WTC11 (cell line): Measurements from ENCODE around the gene KRTAP10-2. TPM values are rescaled to one million over a fixed set of nuclear protein-coding genes. Genes with fewer than 3 reads are reported as not detected.
A peak's percentile ranks its signal among the peaks of the same experiment; 100 is the strongest.

Experiments
- ATAC-seq: fragments of 200-7000 bp; cut with Tn5 transposase; 2 replicates; pipeline ENCODE4 v1.10.0; 2021; ENCODE audit warnings: mild to moderate bottlenecking, moderate library complexity
- CTCF ChIA-PET: fragments of 300-600 bp; sonication (Branson Sonifier 250); formaldehyde crosslinking; loops from one replicate; lab custom pipeline; 2021; ENCODE audit warnings: antibody characterized with exemption; lab: Charles Lee
- POLR2A ChIA-PET: fragments of 350-600 bp; sonication (Branson Sonifier 250); formaldehyde crosslinking; loops from one replicate; lab custom pipeline; 2021; ENCODE audit warnings: antibody characterized with exemption; lab: Charles Lee
- DNase-seq: peaks from one replicate; pipeline ENCODE4 v3.0.0; 2021; ENCODE audit warnings: low spot score
- H3K27ac Mint-ChIP-seq: 2 replicates; pipeline ENCODE4 v1.8.0; 2021; ENCODE audit warnings: mixed read lengths
- H3K27me3 Mint-ChIP-seq: 2 replicates; pipeline ENCODE4 v1.8.0; 2021; ENCODE audit warnings: low read depth, mild to moderate bottlenecking, moderate library complexity, mixed read lengths
- H3K36me3 Mint-ChIP-seq: 2 replicates; pipeline ENCODE4 v1.8.0; 2021; ENCODE audit warnings: mixed read lengths
- H3K4me1 Mint-ChIP-seq: 2 replicates; pipeline ENCODE4 v1.8.0; 2022; ENCODE audit warnings: mixed read lengths
- H3K4me3 Mint-ChIP-seq: 2 replicates; pipeline ENCODE4 v1.8.0; 2021; ENCODE audit warnings: mild to moderate bottlenecking, moderate library complexity, mixed read lengths
- H3K9me3 Mint-ChIP-seq: 2 replicates; pipeline ENCODE4 v1.8.0; 2021; ENCODE audit warnings: mixed read lengths
- ETV6 ChIP-seq: sonication (generic); formaldehyde crosslinking; IDR thresholded peaks from 2 replicates; pipeline ENCODE4 v1.8.1; 2022; ENCODE audit warnings: mild to moderate bottlenecking, missing genetic modification reagents
- FOXK1 ChIP-seq: sonication (generic); formaldehyde crosslinking; IDR thresholded peaks from 2 replicates; pipeline ENCODE4 v1.8.0; 2022; ENCODE audit warnings: mild to moderate bottlenecking, moderate library complexity, missing genetic modification reagents
- HMGA2 ChIP-seq: fragments of 250-450 bp; sonication (Bioruptor Pico); IDR thresholded peaks from 2 replicates; pipeline ENCODE4 v1.4.0; 2021; ENCODE audit warnings: mild to moderate bottlenecking, moderate library complexity
- JUN ChIP-seq: sonication (generic); formaldehyde crosslinking; IDR thresholded peaks from 2 replicates; pipeline ENCODE4 v1.8.0; 2023; ENCODE audit warnings: mild to moderate bottlenecking, missing genetic modification reagents
- KAT7 ChIP-seq: sonication (generic); formaldehyde crosslinking; IDR thresholded peaks from 2 replicates; pipeline ENCODE4 v1.8.1; 2023; ENCODE audit warnings: missing genetic modification reagents, mild to moderate bottlenecking, borderline replicate concordance
- MYBL2 ChIP-seq: sonication (generic); formaldehyde crosslinking; IDR thresholded peaks from 2 replicates; pipeline ENCODE4 v1.8.1; 2023; ENCODE audit warnings: mild to moderate bottlenecking, moderate library complexity, missing genetic modification reagents
- PRRX2 ChIP-seq: fragments of 250-450 bp; sonication (Bioruptor Pico); IDR thresholded peaks from 2 replicates; pipeline ENCODE4 v1.8.0; 2021; ENCODE audit warnings: mild to moderate bottlenecking
- TP53 ChIP-seq: sonication (generic); formaldehyde crosslinking; IDR thresholded peaks from 2 replicates; pipeline ENCODE4 v1.8.1; 2023; ENCODE audit warnings: mild to moderate bottlenecking, missing genetic modification reagents
- ZNF121 ChIP-seq: sonication (generic); formaldehyde crosslinking; IDR thresholded peaks from 2 replicates; pipeline ENCODE4 v1.8.0; 2023; ENCODE audit warnings: missing genetic modification reagents
- total RNA-seq: library from RNA; stranded (reverse); gene quantifications from 3 replicates; pipeline ENCODE4 v1.2.3, GENCODE V29; 2021
- TF ChIP-seq, protein P1 (sequence below): sonication (generic); formaldehyde crosslinking; IDR thresholded peaks from 2 replicates; pipeline ENCODE4 v1.8.0; 2022; ENCODE audit warnings: mild to moderate bottlenecking, missing genetic modification reagents
- TF ChIP-seq, protein P2 (sequence below): sonication (generic); formaldehyde crosslinking; IDR thresholded peaks from 2 replicates; pipeline ENCODE4 v1.8.0; 2023; ENCODE audit warnings: missing genetic modification reagents, mild to moderate bottlenecking, borderline replicate concordance
- TF ChIP-seq, protein P3 (sequence below): sonication (generic); formaldehyde crosslinking; IDR thresholded peaks from 2 replicates; pipeline ENCODE4 v1.8.1; 2022; ENCODE audit warnings: mild to moderate bottlenecking, missing genetic modification reagents, moderate library complexity, borderline replicate concordance
- TF ChIP-seq, protein P4 (sequence below): fragments of 250-450 bp; sonication (Bioruptor Pico); IDR thresholded peaks from 2 replicates; pipeline ENCODE4 v1.9.0; 2021; ENCODE audit warnings: mild to moderate bottlenecking, borderline replicate concordance
- TF ChIP-seq, protein P5 (sequence below): sonication (generic); formaldehyde crosslinking; IDR thresholded peaks from 2 replicates; pipeline ENCODE4 v1.8.1; 2023; ENCODE audit warnings: mild to moderate bottlenecking, missing genetic modification reagents, moderate library complexity

Gene KRTAP10-2
- total RNA-seq, 1 experiment from 2014 or later = not detected

DNA sequence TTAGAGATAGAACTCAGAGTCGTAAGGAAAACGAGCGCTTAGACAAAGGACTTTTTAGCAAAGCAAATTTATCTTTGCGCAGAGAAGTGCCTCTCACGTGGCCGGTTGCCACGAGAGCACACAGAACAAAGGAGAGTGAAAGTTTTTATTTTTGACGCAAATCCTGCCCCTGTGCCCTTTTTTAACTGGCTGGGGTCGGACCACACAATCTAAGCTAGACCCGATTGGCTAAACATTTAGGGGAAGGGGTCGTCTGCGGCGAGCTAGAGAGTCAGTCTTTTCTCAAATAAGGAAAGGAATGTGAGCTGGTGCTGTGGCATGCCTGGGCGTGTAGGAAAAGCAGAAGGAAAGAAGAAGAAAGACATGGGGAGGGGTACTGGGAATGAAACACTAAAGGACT, 2.4 kb downstream of the KRTAP10-2 start:
- no peak overlapping the region for H3K4me3 Mint-ChIP-seq
- DNase-seq = no peak
- H3K27me3 Mint-ChIP-seq = peaks cover 5% of the 10 kb centered on the region; the same call in 1 of the 2 replicates
- H3K4me1 Mint-ChIP-seq = peaks cover 51% of the 10 kb centered on the region
- H3K27ac Mint-ChIP-seq = peak overlapping the region; percentile 92
- peak; percentile 75 for ATAC-seq
- peaks cover 8% of the 10 kb centered on the region for H3K36me3 Mint-ChIP-seq
- POLR2A ChIA-PET = no interaction called here
- peaks cover 20% of the 10 kb centered on the region for H3K9me3 Mint-ChIP-seq
- CTCF ChIA-PET = interaction anchor here (1.2 to 1.3 kb wide), 3 partner anchors 31 to 244 kb away, joined by 3 to 7 read pairs (median 6); partner anchors contain the start of gene KRTAP10-5
- TF ChIP-seq, protein P1, sequence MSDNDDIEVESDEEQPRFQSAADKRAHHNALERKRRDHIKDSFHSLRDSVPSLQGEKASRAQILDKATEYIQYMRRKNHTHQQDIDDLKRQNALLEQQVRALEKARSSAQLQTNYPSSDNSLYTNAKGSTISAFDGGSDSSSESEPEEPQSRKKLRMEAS = 0 out of 2 replicates have a peak, but pooled peaks have one; percentile 36
- TF ChIP-seq HMGA2 = no peak
- TF ChIP-seq, all 79 proteins: peak for 1

DNA sequence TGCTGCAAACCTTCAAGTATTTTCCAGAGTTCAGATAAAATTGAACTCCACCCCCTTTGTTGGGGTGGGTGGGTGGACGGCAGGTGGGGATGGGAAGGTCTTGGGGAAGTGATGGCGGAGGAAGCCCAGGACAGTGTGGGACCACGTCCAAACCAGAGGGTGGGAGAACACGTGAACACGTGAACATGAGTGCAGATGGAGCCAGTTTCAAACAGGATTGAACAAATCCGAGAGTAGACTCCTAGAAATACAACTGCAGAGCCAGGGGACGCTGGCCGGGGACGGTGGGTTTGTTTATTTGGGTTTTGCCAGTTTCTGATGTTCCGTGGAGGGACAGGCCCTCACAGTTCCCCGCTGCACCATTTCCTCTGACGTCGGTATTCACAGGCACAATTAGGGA, 2.9 kb downstream of the KRTAP10-2 start:
- DNase-seq = no peak
- CTCF ChIA-PET = interaction anchor here (1.3 kb wide), 1 partner anchor 245 kb away, joined by 7 read pairs; no protein-coding TSS in a partner anchor
- H3K27ac Mint-ChIP-seq = peak overlapping the region; percentile 92
- peak overlapping the region; percentile 14; the same call in 1 of the 2 replicates for H3K4me3 Mint-ChIP-seq
- H3K27me3 Mint-ChIP-seq = peaks cover 5% of the 10 kb centered on the region; the same call in 1 of the 2 replicates
- H3K4me1 Mint-ChIP-seq = peaks cover 51% of the 10 kb centered on the region
- TF ChIP-seq, protein P1 = no peak
- TF ChIP-seq KAT7 (CRISPR knock-in tag) (no peak), ZNF121 (CRISPR knock-in tag) (no peak), TP53 (CRISPR knock-in tag) (no peak), JUN (CRISPR knock-in tag) (no peak), MYBL2 (CRISPR knock-in tag) (no peak), ETV6 (no peak), FOXK1 (CRISPR knock-in tag) (no peak), PRRX2 (CRISPR knock-in tag) (no peak)
- TF ChIP-seq, protein P2, sequence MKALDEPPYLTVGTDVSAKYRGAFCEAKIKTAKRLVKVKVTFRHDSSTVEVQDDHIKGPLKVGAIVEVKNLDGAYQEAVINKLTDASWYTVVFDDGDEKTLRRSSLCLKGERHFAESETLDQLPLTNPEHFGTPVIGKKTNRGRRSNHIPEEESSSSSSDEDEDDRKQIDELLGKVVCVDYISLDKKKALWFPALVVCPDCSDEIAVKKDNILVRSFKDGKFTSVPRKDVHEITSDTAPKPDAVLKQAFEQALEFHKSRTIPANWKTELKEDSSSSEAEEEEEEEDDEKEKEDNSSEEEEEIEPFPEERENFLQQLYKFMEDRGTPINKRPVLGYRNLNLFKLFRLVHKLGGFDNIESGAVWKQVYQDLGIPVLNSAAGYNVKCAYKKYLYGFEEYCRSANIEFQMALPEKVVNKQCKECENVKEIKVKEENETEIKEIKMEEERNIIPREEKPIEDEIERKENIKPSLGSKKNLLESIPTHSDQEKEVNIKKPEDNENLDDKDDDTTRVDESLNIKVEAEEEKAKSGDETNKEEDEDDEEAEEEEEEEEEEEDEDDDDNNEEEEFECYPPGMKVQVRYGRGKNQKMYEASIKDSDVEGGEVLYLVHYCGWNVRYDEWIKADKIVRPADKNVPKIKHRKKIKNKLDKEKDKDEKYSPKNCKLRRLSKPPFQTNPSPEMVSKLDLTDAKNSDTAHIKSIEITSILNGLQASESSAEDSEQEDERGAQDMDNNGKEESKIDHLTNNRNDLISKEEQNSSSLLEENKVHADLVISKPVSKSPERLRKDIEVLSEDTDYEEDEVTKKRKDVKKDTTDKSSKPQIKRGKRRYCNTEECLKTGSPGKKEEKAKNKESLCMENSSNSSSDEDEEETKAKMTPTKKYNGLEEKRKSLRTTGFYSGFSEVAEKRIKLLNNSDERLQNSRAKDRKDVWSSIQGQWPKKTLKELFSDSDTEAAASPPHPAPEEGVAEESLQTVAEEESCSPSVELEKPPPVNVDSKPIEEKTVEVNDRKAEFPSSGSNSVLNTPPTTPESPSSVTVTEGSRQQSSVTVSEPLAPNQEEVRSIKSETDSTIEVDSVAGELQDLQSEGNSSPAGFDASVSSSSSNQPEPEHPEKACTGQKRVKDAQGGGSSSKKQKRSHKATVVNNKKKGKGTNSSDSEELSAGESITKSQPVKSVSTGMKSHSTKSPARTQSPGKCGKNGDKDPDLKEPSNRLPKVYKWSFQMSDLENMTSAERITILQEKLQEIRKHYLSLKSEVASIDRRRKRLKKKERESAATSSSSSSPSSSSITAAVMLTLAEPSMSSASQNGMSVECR (CRISPR knock-in tag) = no peak
- TF ChIP-seq, protein P3, sequence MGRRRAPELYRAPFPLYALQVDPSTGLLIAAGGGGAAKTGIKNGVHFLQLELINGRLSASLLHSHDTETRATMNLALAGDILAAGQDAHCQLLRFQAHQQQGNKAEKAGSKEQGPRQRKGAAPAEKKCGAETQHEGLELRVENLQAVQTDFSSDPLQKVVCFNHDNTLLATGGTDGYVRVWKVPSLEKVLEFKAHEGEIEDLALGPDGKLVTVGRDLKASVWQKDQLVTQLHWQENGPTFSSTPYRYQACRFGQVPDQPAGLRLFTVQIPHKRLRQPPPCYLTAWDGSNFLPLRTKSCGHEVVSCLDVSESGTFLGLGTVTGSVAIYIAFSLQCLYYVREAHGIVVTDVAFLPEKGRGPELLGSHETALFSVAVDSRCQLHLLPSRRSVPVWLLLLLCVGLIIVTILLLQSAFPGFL = no peak
- TF ChIP-seq, protein P4, sequence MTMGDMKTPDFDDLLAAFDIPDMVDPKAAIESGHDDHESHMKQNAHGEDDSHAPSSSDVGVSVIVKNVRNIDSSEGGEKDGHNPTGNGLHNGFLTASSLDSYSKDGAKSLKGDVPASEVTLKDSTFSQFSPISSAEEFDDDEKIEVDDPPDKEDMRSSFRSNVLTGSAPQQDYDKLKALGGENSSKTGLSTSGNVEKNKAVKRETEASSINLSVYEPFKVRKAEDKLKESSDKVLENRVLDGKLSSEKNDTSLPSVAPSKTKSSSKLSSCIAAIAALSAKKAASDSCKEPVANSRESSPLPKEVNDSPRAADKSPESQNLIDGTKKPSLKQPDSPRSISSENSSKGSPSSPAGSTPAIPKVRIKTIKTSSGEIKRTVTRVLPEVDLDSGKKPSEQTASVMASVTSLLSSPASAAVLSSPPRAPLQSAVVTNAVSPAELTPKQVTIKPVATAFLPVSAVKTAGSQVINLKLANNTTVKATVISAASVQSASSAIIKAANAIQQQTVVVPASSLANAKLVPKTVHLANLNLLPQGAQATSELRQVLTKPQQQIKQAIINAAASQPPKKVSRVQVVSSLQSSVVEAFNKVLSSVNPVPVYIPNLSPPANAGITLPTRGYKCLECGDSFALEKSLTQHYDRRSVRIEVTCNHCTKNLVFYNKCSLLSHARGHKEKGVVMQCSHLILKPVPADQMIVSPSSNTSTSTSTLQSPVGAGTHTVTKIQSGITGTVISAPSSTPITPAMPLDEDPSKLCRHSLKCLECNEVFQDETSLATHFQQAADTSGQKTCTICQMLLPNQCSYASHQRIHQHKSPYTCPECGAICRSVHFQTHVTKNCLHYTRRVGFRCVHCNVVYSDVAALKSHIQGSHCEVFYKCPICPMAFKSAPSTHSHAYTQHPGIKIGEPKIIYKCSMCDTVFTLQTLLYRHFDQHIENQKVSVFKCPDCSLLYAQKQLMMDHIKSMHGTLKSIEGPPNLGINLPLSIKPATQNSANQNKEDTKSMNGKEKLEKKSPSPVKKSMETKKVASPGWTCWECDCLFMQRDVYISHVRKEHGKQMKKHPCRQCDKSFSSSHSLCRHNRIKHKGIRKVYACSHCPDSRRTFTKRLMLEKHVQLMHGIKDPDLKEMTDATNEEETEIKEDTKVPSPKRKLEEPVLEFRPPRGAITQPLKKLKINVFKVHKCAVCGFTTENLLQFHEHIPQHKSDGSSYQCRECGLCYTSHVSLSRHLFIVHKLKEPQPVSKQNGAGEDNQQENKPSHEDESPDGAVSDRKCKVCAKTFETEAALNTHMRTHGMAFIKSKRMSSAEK (CRISPR knock-in tag) = no peak
- TF ChIP-seq, protein P5, sequence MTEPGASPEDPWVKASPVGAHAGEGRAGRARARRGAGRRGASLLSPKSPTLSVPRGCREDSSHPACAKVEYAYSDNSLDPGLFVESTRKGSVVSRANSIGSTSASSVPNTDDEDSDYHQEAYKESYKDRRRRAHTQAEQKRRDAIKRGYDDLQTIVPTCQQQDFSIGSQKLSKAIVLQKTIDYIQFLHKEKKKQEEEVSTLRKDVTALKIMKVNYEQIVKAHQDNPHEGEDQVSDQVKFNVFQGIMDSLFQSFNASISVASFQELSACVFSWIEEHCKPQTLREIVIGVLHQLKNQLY (CRISPR knock-in tag) = no peak
- TF ChIP-seq, all 79 proteins: peak for 0
- H3K36me3 Mint-ChIP-seq = peaks cover 8% of the 10 kb centered on the region
- H3K9me3 Mint-ChIP-seq = peaks cover 20% of the 10 kb centered on the region
- ATAC-seq = no peak
- POLR2A ChIA-PET = no interaction called here
